Upper lobe of left lung (tissue), 4 donors: ENCODE data around the gene PIK3CA.

Experiments used
- POLR2A ChIP-seq, 4 donors: fragments of 450-650 bp; IDR thresholded peaks; one replicate each; pipeline ENCODE4 v1.5.1; 2016 to 2017; ENCODE audit warnings: antibody characterized with exemption in 4 of 4, mild to moderate bottlenecking in 2 of 4
- POLR2AphosphoS5 ChIP-seq, 2 donors: sonication (generic); formaldehyde crosslinking; IDR thresholded peaks; one replicate each; pipeline ENCODE4 v1.5.1; 2017; ENCODE audit warnings: antibody characterized with exemption in 2 of 2
- TF ChIP-seq, protein P1 (sequence below), 6 experiments: fragments of 450-650 bp in 4 of 6; fragments of 200-600 bp in 2 of 6; sonication (generic) in 2 of 6; IDR thresholded peaks; one replicate each; pipeline ENCODE4 v1.5.1; 2016 to 2019; ENCODE audit warnings: antibody characterized with exemption in 6 of 6

DNA sequence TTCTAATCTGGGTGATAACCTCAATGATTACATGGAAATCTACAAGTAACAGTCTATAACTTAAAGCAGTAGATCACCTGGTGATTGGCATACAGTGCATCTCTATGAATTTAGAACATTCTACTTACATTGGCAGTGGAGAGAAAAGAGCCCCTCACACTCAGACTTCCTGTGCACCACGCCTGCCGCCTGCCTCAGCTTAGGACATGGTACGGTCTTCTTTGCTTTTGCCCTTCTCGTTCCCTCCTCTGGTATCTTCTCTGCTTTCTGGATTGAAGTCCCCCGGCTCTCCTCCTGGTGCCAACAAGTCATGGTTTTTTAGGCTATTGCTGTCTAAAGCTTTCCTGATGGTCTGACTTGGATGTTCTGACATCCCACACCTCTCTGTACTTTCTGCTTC is 110.7 kb downstream of the PIK3CA start:
- TF ChIP-seq, protein P1, sequence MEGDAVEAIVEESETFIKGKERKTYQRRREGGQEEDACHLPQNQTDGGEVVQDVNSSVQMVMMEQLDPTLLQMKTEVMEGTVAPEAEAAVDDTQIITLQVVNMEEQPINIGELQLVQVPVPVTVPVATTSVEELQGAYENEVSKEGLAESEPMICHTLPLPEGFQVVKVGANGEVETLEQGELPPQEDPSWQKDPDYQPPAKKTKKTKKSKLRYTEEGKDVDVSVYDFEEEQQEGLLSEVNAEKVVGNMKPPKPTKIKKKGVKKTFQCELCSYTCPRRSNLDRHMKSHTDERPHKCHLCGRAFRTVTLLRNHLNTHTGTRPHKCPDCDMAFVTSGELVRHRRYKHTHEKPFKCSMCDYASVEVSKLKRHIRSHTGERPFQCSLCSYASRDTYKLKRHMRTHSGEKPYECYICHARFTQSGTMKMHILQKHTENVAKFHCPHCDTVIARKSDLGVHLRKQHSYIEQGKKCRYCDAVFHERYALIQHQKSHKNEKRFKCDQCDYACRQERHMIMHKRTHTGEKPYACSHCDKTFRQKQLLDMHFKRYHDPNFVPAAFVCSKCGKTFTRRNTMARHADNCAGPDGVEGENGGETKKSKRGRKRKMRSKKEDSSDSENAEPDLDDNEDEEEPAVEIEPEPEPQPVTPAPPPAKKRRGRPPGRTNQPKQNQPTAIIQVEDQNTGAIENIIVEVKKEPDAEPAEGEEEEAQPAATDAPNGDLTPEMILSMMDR (IDR thresholded peaks at IDR 0.05): no peak
- TF ChIP-seq POLR2A (IDR thresholded peaks at IDR 0.05): no peak
- no peak for TF ChIP-seq POLR2AphosphoS5 (IDR thresholded peaks at IDR 0.05)
